ENCODE data around the gene HSPA1L. TPM values are rescaled to one million over a fixed set of nuclear protein-coding genes. Genes with fewer than 3 reads are reported as not detected.

Gene HSPA1L
- total RNA-seq, 1 donor from 2014 or later, result 1.2 TPM

DNA sequence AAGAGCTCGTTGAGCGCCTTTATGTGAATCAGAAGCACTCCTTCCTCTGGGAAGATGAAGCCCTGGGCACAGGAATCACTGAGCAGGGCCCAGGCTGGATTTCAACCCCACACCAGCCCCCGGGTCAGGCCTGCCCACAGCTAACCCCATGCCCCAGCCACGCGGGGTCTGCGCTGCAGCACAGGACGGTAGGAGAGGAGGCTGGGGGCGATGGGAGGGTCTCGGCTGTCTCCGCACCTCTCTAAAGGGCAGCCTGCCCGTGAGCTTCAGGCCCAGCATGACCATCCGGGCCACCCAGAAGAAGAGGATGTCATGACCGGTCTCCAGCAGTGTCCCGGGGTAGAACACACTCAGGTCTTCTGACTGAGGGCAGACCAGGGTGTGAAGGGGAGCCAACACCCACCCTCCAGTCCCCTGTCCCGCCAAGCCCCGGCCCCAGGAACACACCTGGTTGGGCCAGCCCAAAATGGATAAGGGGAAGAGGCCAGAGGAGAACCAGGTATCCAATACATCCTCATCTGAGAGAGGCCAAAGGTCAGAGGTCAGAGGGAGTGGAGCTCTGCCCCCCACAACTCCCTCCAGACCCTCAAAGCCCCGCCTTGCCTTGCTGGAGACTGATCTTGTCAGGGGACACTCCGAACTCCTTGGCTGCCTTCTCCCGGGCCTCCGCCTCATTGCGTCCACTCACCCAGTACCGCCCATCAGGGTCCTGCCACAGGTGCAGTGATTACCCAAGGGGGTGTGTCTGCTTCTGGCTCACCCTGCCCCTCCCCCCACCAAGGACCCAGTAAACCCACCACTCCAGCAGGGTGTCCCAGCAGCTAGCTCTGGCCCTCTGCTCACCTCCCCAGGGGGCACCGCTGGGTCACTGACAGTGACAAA lies 33.6 kb downstream of the HSPA1L start:
- CTCF ChIA-PET, result no interaction called here
- intact Hi-C loops (cut with micrococcal nuclease), result no loop called here
- POLR2A ChIA-PET, result no interaction called here
- Mint-ChIP-seq H3K4me1 (peaks cover 13% of the 10 kb centered on the region), H3K27me3 (no peaks in the 10 kb centered on the region), H3K4me3 (no peak overlapping the region), H3K9me3 (no peaks in the 10 kb centered on the region), H3K27ac (no peak overlapping the region), H3K36me3 (ENCODE audit: low read depth) (peaks cover 70% of the 10 kb centered on the region)
- TF ChIP-seq CTCF (IDR thresholded peaks at IDR 0.05), result no peak
- DNase-seq, result no peak
- ATAC-seq (ENCODE audit: low read depth), result no peak

DNA sequence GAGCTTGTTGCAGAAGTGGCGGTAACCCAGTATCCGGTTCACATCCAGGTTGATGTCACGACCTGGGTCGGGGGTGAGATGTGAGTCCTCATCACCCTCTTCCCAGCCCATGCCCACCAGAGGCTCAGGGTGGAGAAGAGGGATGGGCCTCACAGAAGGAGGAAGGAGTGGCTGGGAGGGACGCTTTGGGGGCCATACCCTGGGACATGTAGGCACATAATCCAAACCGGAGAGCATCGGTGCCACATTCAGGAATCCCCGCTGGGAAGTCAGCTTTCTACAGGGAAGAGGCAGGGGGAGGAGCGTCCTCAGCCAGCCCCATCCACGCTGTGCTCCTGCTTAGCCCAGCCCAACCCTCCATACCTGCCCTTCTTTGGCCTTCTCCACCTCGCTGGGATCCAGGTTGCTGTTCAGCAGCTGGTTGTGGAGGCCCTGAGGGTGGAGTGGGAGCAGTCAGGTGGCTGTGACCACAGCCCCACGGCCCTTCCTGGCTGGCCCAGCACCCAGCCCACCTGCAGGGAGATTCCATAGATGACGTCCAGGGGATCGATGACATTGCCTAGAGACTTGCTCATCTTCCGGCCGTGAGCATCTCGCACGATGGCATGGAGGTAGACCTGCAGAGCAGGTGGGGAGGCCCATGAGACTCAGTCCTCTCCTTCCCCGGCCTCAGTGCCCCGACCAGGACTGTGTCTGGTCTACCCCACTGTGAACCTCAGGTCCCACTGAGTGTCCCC lies 34.4 kb downstream of the HSPA1L start:
- intact Hi-C loops (cut with micrococcal nuclease), result no loop called here
- CTCF ChIA-PET, result interaction anchor here (1.3 kb wide), 1 partner anchor 11 kb away, joined by 3 read pairs; no protein-coding TSS in a partner anchor

GRCh38 chr6:31779908-31780307 lies 35.2 kb downstream of the HSPA1L start:
- DNase-seq, result no peak
- POLR2A ChIA-PET, result interaction anchor here (0.7 kb wide), 1 partner anchor 42 kb away, joined by 3 read pairs; no protein-coding TSS in a partner anchor
- H3K27me3 Mint-ChIP-seq, result no peaks in the 10 kb centered on the region
- no peak overlapping the region for H3K27ac Mint-ChIP-seq
- H3K36me3 Mint-ChIP-seq (ENCODE audit: low read depth), result peaks cover 59% of the 10 kb centered on the region
- intact Hi-C loops (cut with micrococcal nuclease), result no loop called here
- no peak overlapping the region for H3K4me3 Mint-ChIP-seq
- peaks cover 24% of the 10 kb centered on the region for H3K4me1 Mint-ChIP-seq
- CTCF ChIA-PET, result interaction anchor here (1.3 kb wide), 1 partner anchor 10 kb away, joined by 3 read pairs; no protein-coding TSS in a partner anchor
- H3K9me3 Mint-ChIP-seq, result no peaks in the 10 kb centered on the region
- ATAC-seq (ENCODE audit: low read depth), result no peak
- TF ChIP-seq CTCF (IDR thresholded peaks at IDR 0.05), result no peak

More for the DNA sequence above, 34.4 kb downstream of the HSPA1L start:
- H3K4me1 Mint-ChIP-seq, result peaks cover 18% of the 10 kb centered on the region
- H3K4me3 Mint-ChIP-seq, result no peak overlapping the region
- POLR2A ChIA-PET, result interaction anchor here (0.7 kb wide), 1 partner anchor 43 kb away, joined by 3 read pairs; no protein-coding TSS in a partner anchor
- no peak for DNase-seq
- H3K27me3 Mint-ChIP-seq, result no peaks in the 10 kb centered on the region
- no peak for TF ChIP-seq CTCF (IDR thresholded peaks at IDR 0.05)
- H3K36me3 Mint-ChIP-seq (ENCODE audit: low read depth), result peaks cover 66% of the 10 kb centered on the region
- no peaks in the 10 kb centered on the region for H3K9me3 Mint-ChIP-seq
- no peak for ATAC-seq (ENCODE audit: low read depth)
- H3K27ac Mint-ChIP-seq, result no peak overlapping the region

- TF ChIP-seq CTCF (IDR thresholded peaks at IDR 0.05), result no peak
- POLR2A ChIA-PET, result interaction anchor here (0.6 kb wide), 2 partner anchors 42 to 128 kb away, joined by 3 to 6 read pairs; no protein-coding TSS in a partner anchor
- Mint-ChIP-seq H3K27ac (no peak overlapping the region), H3K36me3 (ENCODE audit: low read depth) (peaks cover 52% of the 10 kb centered on the region), H3K27me3 (no peaks in the 10 kb centered on the region), H3K9me3 (no peaks in the 10 kb centered on the region), H3K4me1 (peaks cover 24% of the 10 kb centered on the region), H3K4me3 (no peak overlapping the region)
- CTCF ChIA-PET, result interaction anchor here (1.3 to 1.8 kb wide), 2 partner anchors 9 to 12 kb away, joined by 3 to 5 read pairs; no protein-coding TSS in a partner anchor
- DNase-seq (no peak), ATAC-seq (ENCODE audit: low read depth) (no peak)
- intact Hi-C loops (cut with micrococcal nuclease), result no loop called here
These were observed 35.8 kb downstream of the HSPA1L start for GRCh38 chr6:31778999-31779885.

Data from activated B cell treated with CpG ODN at 0.5 μM for 24 hours (primary cell).